ENCODE data around the gene PPT1.

- TF ChIP-seq EP300 (IDR thresholded peaks at IDR 0.05; ENCODE audit: borderline replicate concordance in 1 of 2, low read depth in 2 of 2, low read length in 2 of 2) = no peak
- TF ChIP-seq SP1 (IDR thresholded peaks at IDR 0.05; ENCODE audit: low read depth, low read length) = 0 out of 2 replicates have a peak, but pooled peaks have one; percentile 35
- peak in 2 of 3 experiments; percentile 80 to 88; a peak in 3 of 4 replicates for TF ChIP-seq CTCF (IDR thresholded peaks at IDR 0.05; ENCODE audit: control extremely low read depth in 1 of 3, insufficient read depth in 1 of 3, low read depth in 1 of 3, low read length in 3 of 3)
- TF ChIP-seq MAX (IDR thresholded peaks at IDR 0.05) = 0 out of 2 replicates have a peak, but pooled peaks have one; percentile 8
- TF ChIP-seq EZH2 (IDR thresholded peaks at IDR 0.05; ENCODE audit: low read depth, low read length, severe bottlenecking) = no peak
- no peak for TF ChIP-seq USF2 (IDR thresholded peaks at IDR 0.05; ENCODE audit: low read length)
- no peak for TF ChIP-seq EGR1 (IDR thresholded peaks at IDR 0.05; ENCODE audit: borderline replicate concordance, low read depth, low read length)
- no peak for TF ChIP-seq TCF12 (IDR thresholded peaks at IDR 0.05; ENCODE audit: low read depth, low read length)
These were observed 47.0 kb upstream of the PPT1 start for GRCh38 chr1:40143891-40144575.

All from H1 (cell line).